ENCODE data around the gene TMEM267.

DNA sequence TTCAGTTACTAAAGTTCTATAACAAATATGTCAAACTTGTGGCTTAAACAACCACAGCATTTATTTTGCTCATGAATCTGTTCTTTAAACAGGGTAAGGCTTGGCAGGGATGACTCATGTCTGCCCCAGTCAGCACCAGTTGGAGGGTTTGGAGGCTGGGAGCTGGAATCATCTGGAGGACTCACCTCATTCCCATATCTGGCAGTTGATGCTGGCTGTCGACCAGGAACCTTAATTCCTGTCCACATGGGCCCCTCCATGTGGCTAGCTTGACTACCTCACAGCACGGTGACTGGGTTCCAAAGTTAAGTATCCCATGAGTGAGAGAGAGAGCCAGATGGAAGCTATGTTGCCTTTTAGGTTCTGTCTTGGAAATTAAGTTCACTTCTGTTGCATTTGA is 57.7 kb downstream of the TMEM267 start:
- TF ChIP-seq, protein P1, sequence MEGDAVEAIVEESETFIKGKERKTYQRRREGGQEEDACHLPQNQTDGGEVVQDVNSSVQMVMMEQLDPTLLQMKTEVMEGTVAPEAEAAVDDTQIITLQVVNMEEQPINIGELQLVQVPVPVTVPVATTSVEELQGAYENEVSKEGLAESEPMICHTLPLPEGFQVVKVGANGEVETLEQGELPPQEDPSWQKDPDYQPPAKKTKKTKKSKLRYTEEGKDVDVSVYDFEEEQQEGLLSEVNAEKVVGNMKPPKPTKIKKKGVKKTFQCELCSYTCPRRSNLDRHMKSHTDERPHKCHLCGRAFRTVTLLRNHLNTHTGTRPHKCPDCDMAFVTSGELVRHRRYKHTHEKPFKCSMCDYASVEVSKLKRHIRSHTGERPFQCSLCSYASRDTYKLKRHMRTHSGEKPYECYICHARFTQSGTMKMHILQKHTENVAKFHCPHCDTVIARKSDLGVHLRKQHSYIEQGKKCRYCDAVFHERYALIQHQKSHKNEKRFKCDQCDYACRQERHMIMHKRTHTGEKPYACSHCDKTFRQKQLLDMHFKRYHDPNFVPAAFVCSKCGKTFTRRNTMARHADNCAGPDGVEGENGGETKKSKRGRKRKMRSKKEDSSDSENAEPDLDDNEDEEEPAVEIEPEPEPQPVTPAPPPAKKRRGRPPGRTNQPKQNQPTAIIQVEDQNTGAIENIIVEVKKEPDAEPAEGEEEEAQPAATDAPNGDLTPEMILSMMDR (IDR thresholded peaks at IDR 0.05): no peak
- no peak for TF ChIP-seq POLR2A (IDR thresholded peaks at IDR 0.05)

Data from ovary (tissue), 3 donors.